Fibroblast of mammary gland (primary cell): Measurements from ENCODE around the gene NTRK2.

Experiments used
- DNase-seq: peaks from one replicate; pipeline ENCODE4 v3.0.0-alpha.2; 2010; ENCODE audit warnings: low read depth
- H3K4me3 ChIP-seq: 2 replicates; pipeline ENCODE4 v1.5.1; 2011; ENCODE audit warnings: low read depth, mild to moderate bottlenecking, low read length, moderate library complexity; ENCODE audit not compliant: control insufficient read depth
- CTCF ChIP-seq: conservative IDR thresholded peaks from 2 replicates; pipeline ENCODE4 v1.5.1; 2011; ENCODE audit warnings: low read depth, low read length, inconsistent platforms; ENCODE audit not compliant: control insufficient read depth, insufficient read depth

Gene NTRK2

GRCh38 chr9:85030316-85030715, 360.8 kb downstream of the NTRK2 start:
- DNase-seq = no peak
- no peak overlapping the region for H3K4me3 ChIP-seq
- no peak for TF ChIP-seq CTCF

- no peak for DNase-seq
- TF ChIP-seq CTCF = no peak
- H3K4me3 ChIP-seq = no peak overlapping the region
These were observed 367.0 kb downstream of the NTRK2 start for GRCh38 chr9:85036496-85036895.

GRCh38 chr9:85038061-85038460, 368.5 kb downstream of the NTRK2 start:
- no peak for TF ChIP-seq CTCF
- DNase-seq = no peak

GRCh38 chr9:85038824-85039608, 369.5 kb downstream of the NTRK2 start:
- TF ChIP-seq CTCF = no peak
- no peak overlapping the region for H3K4me3 ChIP-seq
- DNase-seq = no peak

More at GRCh38 chr9:85038061-85038460, 368.5 kb downstream of the NTRK2 start:
- no peak overlapping the region for H3K4me3 ChIP-seq

- H3K4me3 ChIP-seq = no peak overlapping the region
- TF ChIP-seq CTCF = no peak
- DNase-seq = no peak
These were observed 370.6 kb downstream of the NTRK2 start for GRCh38 chr9:85040146-85040545.

GRCh38 chr9:85040821-85041465, 371.4 kb downstream of the NTRK2 start:
- no peak overlapping the region for H3K4me3 ChIP-seq
- no peak for TF ChIP-seq CTCF
- DNase-seq = no peak
